Loucy (cell line): ENCODE results near the gene SAC3D1.

Experiments
- H2AFZ ChIP-seq: fragments of 200-600 bp; sonication (generic); 2 replicates; pipeline ENCODE4 v1.6.0; 2016; ENCODE audit warnings: antibody characterized with exemption, mild to moderate bottlenecking, low read length, moderate library complexity
- H3F3A ChIP-seq: fragments of 200-600 bp; 2 replicates; pipeline ENCODE4 v1.6.0; 2016; ENCODE audit warnings: antibody characterized with exemption, low read depth, mild to moderate bottlenecking
- H3K27me3 ChIP-seq: fragments of 200-600 bp; sonication (generic); 2 replicates; pipeline ENCODE4 v1.6.1; 2014; ENCODE audit warnings: low read length, mild to moderate bottlenecking; ENCODE audit not compliant: insufficient read depth, poor library complexity, severe bottlenecking
- H3K36me3 ChIP-seq: fragments of 200-600 bp; sonication (generic); 2 replicates; pipeline ENCODE4 v1.6.1; 2016; ENCODE audit warnings: low read length; ENCODE audit not compliant: insufficient read depth
- H3K4me1 ChIP-seq: fragments of 200-600 bp; sonication (generic); 2 replicates; pipeline ENCODE4 v1.5.1; 2014; ENCODE audit warnings: low read length, mild to moderate bottlenecking; ENCODE audit not compliant: insufficient read depth, poor library complexity, severe bottlenecking
- H3K4me2 ChIP-seq: fragments of 200-600 bp; sonication (generic); 2 replicates; pipeline ENCODE4 v1.6.0; 2014; ENCODE audit warnings: antibody characterized with exemption, low read length, low read depth, mild to moderate bottlenecking; ENCODE audit not compliant: poor library complexity, severe bottlenecking
- H3K4me3 ChIP-seq: fragments of 200-600 bp; sonication (generic); 2 replicates; pipeline ENCODE4 v1.5.1; 2014; ENCODE audit warnings: low read length, mild to moderate bottlenecking, mixed read lengths; ENCODE audit not compliant: poor library complexity, severe bottlenecking
- H3K79me2 ChIP-seq: fragments of 200-600 bp; sonication (generic); 2 replicates; pipeline ENCODE4 v1.6.1; 2014; ENCODE audit warnings: low read length; ENCODE audit not compliant: insufficient read depth
- H3K9ac ChIP-seq: fragments of 200-600 bp; sonication (generic); 2 replicates; pipeline ENCODE4 v1.6.0; 2014; ENCODE audit warnings: mild to moderate bottlenecking, low read depth, low read length, moderate library complexity; ENCODE audit not compliant: poor library complexity, severe bottlenecking
- H3K9me2 ChIP-seq: fragments of 200-600 bp; sonication (generic); replicated peaks from 2 replicates; pipeline ENCODE4 v1.6.1; 2016; ENCODE audit warnings: low read depth, low read length, mixed read lengths
- H3K9me3 ChIP-seq: fragments of 200-600 bp; sonication (generic); 2 replicates; pipeline ENCODE4 v1.6.1; 2014; ENCODE audit warnings: mild to moderate bottlenecking, antibody characterized with exemption, low read length, low read depth; ENCODE audit not compliant: insufficient read depth
- H4K20me1 ChIP-seq: fragments of 200-600 bp; sonication (generic); 2 replicates; pipeline ENCODE4 v1.6.0; 2014; ENCODE audit warnings: antibody characterized with exemption, low read length, mild to moderate bottlenecking; ENCODE audit not compliant: insufficient read depth, poor library complexity, severe bottlenecking
- EZH2phosphoT487 ChIP-seq: fragments of 200-600 bp; IDR thresholded peaks from 2 replicates; pipeline ENCODE4 v1.6.1; 2018; ENCODE audit warnings: antibody characterized with exemption, mild to moderate bottlenecking, moderate library complexity, borderline replicate concordance
- TF ChIP-seq, protein P1 (sequence below): fragments of 200-600 bp; sonication (generic); conservative IDR thresholded peaks from 2 replicates; pipeline ENCODE4 v1.5.1; 2014; ENCODE audit warnings: mild to moderate bottlenecking, antibody characterized with exemption, low read length

Gene SAC3D1

DNA sequence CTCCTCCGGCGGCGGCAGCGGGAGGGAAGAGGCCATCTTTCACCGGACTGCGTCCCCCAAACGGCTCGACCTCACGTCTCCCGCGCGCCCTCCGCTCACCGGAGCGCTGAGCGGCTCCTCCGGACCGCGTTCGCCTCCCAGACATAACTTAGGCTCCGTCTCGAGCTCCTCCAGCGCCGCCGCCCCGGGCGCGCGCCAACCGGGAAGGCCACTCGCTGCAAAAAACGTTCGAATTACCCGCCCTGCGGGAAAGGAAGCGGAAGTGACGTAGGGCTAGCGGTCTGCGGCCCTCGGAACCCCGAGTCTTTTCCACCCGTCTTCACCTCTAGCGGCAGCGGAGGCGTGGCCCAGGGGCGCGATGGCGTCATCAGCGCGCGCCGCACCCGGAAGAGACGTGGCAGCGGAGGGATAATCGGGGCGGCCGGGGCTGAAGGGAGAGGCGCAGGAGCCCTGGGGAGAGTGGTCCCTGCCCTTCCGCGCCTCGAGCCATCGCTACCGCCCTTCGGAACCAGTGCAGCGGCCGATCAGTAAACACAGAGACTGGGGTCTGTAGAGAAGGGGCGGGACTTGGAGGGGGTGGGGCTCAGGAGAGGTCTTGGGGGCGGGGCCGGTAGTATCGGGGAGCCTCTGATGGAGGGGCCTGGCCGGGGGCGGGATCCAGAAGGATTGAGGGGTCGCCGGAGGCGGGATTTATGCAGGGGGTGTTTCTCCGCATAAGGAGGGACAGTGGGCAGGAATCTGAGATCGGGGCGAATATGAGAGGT lies 43.0 kb downstream of the SAC3D1 start, which contains the start of the genes CDCA5 and ZFPL1:
Gene CDCA5 (minus strand): TSS at position 207 of the 764 bp plus-strand sequence. CDS start 62 bp downstream, at position 145.
Gene ZFPL1 (plus strand): TSS at position 389 of the 764 bp plus-strand sequence. CDS start 477 bp downstream, outside the sequence.
- Histone ChIP-seq H3K9me3 (no peaks in the 10 kb centered on the region), H3K4me2 (peak within 1 kb of the TSS; percentile 95), H3K9me2 (no peaks in the 10 kb centered on the region), H3K36me3 (peaks cover 12% of the 10 kb centered on the region; the same call in 1 of the 2 replicates), H3K9ac (peak within 1 kb of the TSS; percentile 87), H3K4me1 (peaks cover 30% of the 10 kb centered on the region), H3K79me2 (peaks cover 66% of the 10 kb centered on the region), H2AFZ (peak within 1 kb of the TSS; percentile 68), H4K20me1 (peaks cover 14% of the 10 kb centered on the region), H3K27me3 (no peaks in the 10 kb centered on the region), H3K4me3 (peak within 1 kb of the TSS; percentile 82), H3F3A (no peaks in the 10 kb centered on the region)
- TF ChIP-seq, protein P1, sequence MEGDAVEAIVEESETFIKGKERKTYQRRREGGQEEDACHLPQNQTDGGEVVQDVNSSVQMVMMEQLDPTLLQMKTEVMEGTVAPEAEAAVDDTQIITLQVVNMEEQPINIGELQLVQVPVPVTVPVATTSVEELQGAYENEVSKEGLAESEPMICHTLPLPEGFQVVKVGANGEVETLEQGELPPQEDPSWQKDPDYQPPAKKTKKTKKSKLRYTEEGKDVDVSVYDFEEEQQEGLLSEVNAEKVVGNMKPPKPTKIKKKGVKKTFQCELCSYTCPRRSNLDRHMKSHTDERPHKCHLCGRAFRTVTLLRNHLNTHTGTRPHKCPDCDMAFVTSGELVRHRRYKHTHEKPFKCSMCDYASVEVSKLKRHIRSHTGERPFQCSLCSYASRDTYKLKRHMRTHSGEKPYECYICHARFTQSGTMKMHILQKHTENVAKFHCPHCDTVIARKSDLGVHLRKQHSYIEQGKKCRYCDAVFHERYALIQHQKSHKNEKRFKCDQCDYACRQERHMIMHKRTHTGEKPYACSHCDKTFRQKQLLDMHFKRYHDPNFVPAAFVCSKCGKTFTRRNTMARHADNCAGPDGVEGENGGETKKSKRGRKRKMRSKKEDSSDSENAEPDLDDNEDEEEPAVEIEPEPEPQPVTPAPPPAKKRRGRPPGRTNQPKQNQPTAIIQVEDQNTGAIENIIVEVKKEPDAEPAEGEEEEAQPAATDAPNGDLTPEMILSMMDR: no peak
- no peak for TF ChIP-seq EZH2phosphoT487

DNA sequence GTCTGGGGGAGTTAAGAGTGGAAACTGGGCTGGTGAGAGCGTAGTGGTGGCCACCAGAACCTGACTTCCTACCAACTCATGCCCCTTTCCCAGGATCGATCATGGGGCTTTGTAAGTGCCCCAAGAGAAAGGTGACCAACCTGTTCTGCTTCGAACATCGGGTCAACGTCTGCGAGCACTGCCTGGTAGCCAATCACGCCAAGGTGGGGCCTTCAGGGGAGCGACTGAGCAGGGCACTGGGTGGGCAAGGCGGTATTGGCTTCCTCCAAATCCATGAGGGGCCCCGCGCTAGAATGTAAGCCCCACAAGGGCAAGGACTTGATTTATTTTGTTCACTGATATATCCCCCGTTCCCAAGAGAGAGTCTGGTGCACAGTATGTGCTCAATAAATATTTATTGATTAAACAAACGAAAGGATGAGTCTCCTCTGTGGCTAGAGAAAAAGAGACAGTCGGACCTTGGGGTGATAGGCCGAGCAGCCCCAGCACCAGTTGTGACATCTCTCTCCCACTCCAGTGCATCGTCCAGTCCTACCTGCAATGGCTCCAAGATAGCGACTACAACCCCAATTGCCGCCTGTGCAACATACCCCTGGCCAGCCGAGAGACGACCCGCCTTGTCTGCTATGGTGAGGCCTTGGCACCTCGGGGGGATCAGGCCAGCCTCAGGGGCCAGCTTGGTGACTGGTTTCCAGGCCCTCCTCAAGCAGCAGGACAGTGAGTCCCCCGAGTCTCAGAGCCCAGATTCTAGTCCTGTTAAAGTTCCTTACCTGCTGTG lies 43.8 kb downstream of the SAC3D1 start:
- Histone ChIP-seq H3K4me1 (peaks cover 30% of the 10 kb centered on the region), H3K9me3 (no peaks in the 10 kb centered on the region), H3K79me2 (peaks cover 59% of the 10 kb centered on the region), H3K27me3 (no peaks in the 10 kb centered on the region), H4K20me1 (peaks cover 14% of the 10 kb centered on the region), H3F3A (no peaks in the 10 kb centered on the region), H3K4me2 (peak overlapping the region; percentile 95), H3K9ac (peak overlapping the region; percentile 87), H3K4me3 (peak overlapping the region; percentile 82), H2AFZ (peak overlapping the region; percentile 51; the same call in 1 of the 2 replicates), H3K36me3 (peaks cover 6% of the 10 kb centered on the region; the same call in 1 of the 2 replicates), H3K9me2 (no peaks in the 10 kb centered on the region)
- no peak for TF ChIP-seq EZH2phosphoT487
- TF ChIP-seq, protein P1: no peak

DNA sequence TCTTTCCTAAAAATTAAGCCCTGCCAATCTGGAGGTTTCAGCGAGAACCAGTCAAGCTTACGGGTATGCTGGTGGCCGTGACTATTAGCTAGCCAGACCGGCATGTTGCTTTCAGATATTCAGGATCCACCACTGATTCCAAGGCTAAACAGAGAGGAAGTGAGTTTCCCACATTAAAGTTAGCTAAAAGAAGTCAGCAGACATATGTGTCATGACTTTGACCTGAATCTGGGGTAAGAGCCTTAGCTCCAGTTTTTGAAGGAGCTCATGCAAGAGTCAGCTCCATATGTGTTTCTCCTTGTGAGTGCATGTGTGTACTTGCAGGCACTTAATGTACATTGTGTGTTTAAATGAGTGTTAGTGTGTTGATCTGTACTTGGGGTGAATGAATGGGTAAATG lies 44.4 kb downstream of the SAC3D1 start:
- Histone ChIP-seq H3K4me3 (peak overlapping the region; percentile 82), H3K9me2 (no peaks in the 10 kb centered on the region), H3K27me3 (no peaks in the 10 kb centered on the region), H3K79me2 (peaks cover 54% of the 10 kb centered on the region), H3K36me3 (peaks cover 3% of the 10 kb centered on the region; the same call in 1 of the 2 replicates), H2AFZ (no peak overlapping the region), H3F3A (no peaks in the 10 kb centered on the region), H3K4me2 (peak overlapping the region; percentile 95), H3K9ac (peak overlapping the region; percentile 87), H4K20me1 (peaks cover 9% of the 10 kb centered on the region), H3K9me3 (no peaks in the 10 kb centered on the region), H3K4me1 (peaks cover 30% of the 10 kb centered on the region)
- TF ChIP-seq, protein P1: no peak
- TF ChIP-seq EZH2phosphoT487: no peak
